ENCODE data around the gene SNIP1. TPM values are rescaled to one million over a fixed set of nuclear protein-coding genes. Genes with fewer than 3 reads are reported as not detected.

The SNIP1 gene
- total and polyA plus RNA-seq, 10 of the 15 experiments (the other 5 are each of a cell fraction or from before 2014, with no cell fraction given): 2.7 to 22.4 (median 10.1) TPM

- TF ChIP-seq, protein P1, sequence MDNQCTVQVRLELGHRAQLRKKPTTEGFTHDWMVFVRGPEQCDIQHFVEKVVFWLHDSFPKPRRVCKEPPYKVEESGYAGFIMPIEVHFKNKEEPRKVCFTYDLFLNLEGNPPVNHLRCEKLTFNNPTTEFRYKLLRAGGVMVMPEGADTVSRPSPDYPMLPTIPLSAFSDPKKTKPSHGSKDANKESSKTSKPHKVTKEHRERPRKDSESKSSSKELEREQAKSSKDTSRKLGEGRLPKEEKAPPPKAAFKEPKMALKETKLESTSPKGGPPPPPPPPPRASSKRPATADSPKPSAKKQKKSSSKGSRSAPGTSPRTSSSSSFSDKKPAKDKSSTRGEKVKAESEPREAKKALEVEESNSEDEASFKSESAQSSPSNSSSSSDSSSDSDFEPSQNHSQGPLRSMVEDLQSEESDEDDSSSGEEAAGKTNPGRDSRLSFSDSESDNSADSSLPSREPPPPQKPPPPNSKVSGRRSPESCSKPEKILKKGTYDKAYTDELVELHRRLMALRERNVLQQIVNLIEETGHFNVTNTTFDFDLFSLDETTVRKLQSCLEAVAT (IDR thresholded peaks at IDR 0.05): no peak
- no peak for TF ChIP-seq BCLAF1 (IDR thresholded peaks at IDR 0.05)
- no peak for TF ChIP-seq SIX5 (IDR thresholded peaks at IDR 0.05; ENCODE audit: low read depth, low read length, severe bottlenecking)
- no peak for TF ChIP-seq E2F8 (IDR thresholded peaks at IDR 0.05; ENCODE audit: low read depth, partially characterized antibody)
- no peak for TF ChIP-seq SREBF1 (IDR thresholded peaks at IDR 0.05; ENCODE audit: low read length)
- TF ChIP-seq ZNF622 (IDR thresholded peaks at IDR 0.05): no peak
Observed at GRCh38 chr1:37487619-37487984, 66.5 kb downstream of the SNIP1 start (continued).
